ENCODE measurements around the gene DBF4B. TPM values are rescaled to one million over a fixed set of nuclear protein-coding genes. Genes with fewer than 3 reads are reported as not detected.

DBF4B gene
- total RNA-seq, 2 donors from 2014 or later = 31.1 to 44.9 TPM

GRCh38 chr17:44796731-44797130 lies 88.3 kb downstream of the DBF4B start:
- Histone ChIP-seq H3K27ac (ENCODE audit: low read depth, low read length) (no peak overlapping the region), H3K4me1 (ENCODE audit: control insufficient read depth, insufficient read depth, low read length) (no peaks in the 10 kb centered on the region), H3K36me3 (ENCODE audit: control insufficient read depth, insufficient read depth, low read length) (peaks cover 41% of the 10 kb centered on the region), H3K27me3 (ENCODE audit: control insufficient read depth, insufficient read depth, low read length, poor library complexity, severe bottlenecking) (no peaks in the 10 kb centered on the region), H3K9ac (ENCODE audit: extremely low read depth, low read length, poor library complexity, severe bottlenecking) (no peak overlapping the region), H3K9me3 (ENCODE audit: control insufficient read depth, low read length) (no peaks in the 10 kb centered on the region), H3K4me3 (ENCODE audit: low read length) (no peak overlapping the region)
- peaks cover 7% of the 10 kb centered on the region for H3K4me1 Mint-ChIP-seq
- peaks cover 30% of the 10 kb centered on the region for H3K36me3 Mint-ChIP-seq (ENCODE audit: low read depth)
- TF ChIP-seq CTCF (conservative IDR thresholded peaks at IDR 0.05) = no peak
- no peaks in the 10 kb centered on the region for H3K27me3 Mint-ChIP-seq (ENCODE audit: insufficient read depth)
- no peak for DNase-seq
- no peak overlapping the region for H3K4me3 Mint-ChIP-seq
- no peak overlapping the region for H3K27ac Mint-ChIP-seq
- WGBS, 2 experiments (ENCODE audit: insufficient coverage in 1 of 2, insufficient read length in 1 of 2) = 95% methylated on average over 8 of the region's 9 CpGs
- no peaks in the 10 kb centered on the region for H3K9me3 Mint-ChIP-seq

- no peak overlapping the region for H3K9ac ChIP-seq (ENCODE audit: extremely low read depth, low read length, poor library complexity, severe bottlenecking)
- Mint-ChIP-seq H3K4me3 (no peak overlapping the region), H3K27ac (peak overlapping the region; percentile 27), H3K4me1 (peaks cover 7% of the 10 kb centered on the region), H3K27me3 (ENCODE audit: insufficient read depth) (no peaks in the 10 kb centered on the region), H3K9me3 (no peaks in the 10 kb centered on the region), H3K36me3 (ENCODE audit: low read depth) (peaks cover 38% of the 10 kb centered on the region)
- H3K27ac ChIP-seq (ENCODE audit: low read depth, low read length) = peak overlapping the region; percentile 53
- H3K36me3 ChIP-seq (ENCODE audit: control insufficient read depth, insufficient read depth, low read length) = peaks cover 52% of the 10 kb centered on the region
- peak; percentile 55 for DNase-seq
- H3K4me3 ChIP-seq (ENCODE audit: low read length) = no peak overlapping the region
- H3K27me3 ChIP-seq (ENCODE audit: control insufficient read depth, insufficient read depth, low read length, poor library complexity, severe bottlenecking) = no peaks in the 10 kb centered on the region
- 89 to 93% methylated on average over 9 to 11 of the region's 11 CpGs for whole genome bisulfite sequencing, 2 experiments (ENCODE audit: insufficient coverage in 1 of 2, insufficient read length in 1 of 2)
- no peaks in the 10 kb centered on the region for H3K9me3 ChIP-seq (ENCODE audit: control insufficient read depth, low read length)
- no peaks in the 10 kb centered on the region for H3K4me1 ChIP-seq (ENCODE audit: control insufficient read depth, insufficient read depth, low read length)
- TF ChIP-seq CTCF (conservative IDR thresholded peaks at IDR 0.05) = no peak
Observed at GRCh38 chr17:44797802-44798201, 89.3 kb downstream of the DBF4B start.

- Mint-ChIP-seq H3K9me3 (no peaks in the 10 kb centered on the region), H3K4me1 (peaks cover 7% of the 10 kb centered on the region), H3K4me3 (no peak overlapping the region), H3K27ac (no peak overlapping the region), H3K27me3 (ENCODE audit: insufficient read depth) (no peaks in the 10 kb centered on the region), H3K36me3 (ENCODE audit: low read depth) (peaks cover 41% of the 10 kb centered on the region)
- no peak for DNase-seq
- no peak overlapping the region for H3K4me3 ChIP-seq (ENCODE audit: low read length)
- no peaks in the 10 kb centered on the region for H3K4me1 ChIP-seq (ENCODE audit: control insufficient read depth, insufficient read depth, low read length)
- TF ChIP-seq CTCF (conservative IDR thresholded peaks at IDR 0.05) = no peak
- WGBS, 2 experiments (ENCODE audit: insufficient coverage in 1 of 2, insufficient read length in 1 of 2) = 96 to 100% methylated on average over 1 to 2 of the region's 2 CpGs
- no peaks in the 10 kb centered on the region for H3K9me3 ChIP-seq (ENCODE audit: control insufficient read depth, low read length)
- H3K27me3 ChIP-seq (ENCODE audit: control insufficient read depth, insufficient read depth, low read length, poor library complexity, severe bottlenecking) = no peaks in the 10 kb centered on the region
- H3K36me3 ChIP-seq (ENCODE audit: control insufficient read depth, insufficient read depth, low read length) = peaks cover 57% of the 10 kb centered on the region
- H3K9ac ChIP-seq (ENCODE audit: extremely low read depth, low read length, poor library complexity, severe bottlenecking) = no peak overlapping the region
- no peak overlapping the region for H3K27ac ChIP-seq (ENCODE audit: low read depth, low read length)
Observed at GRCh38 chr17:44798356-44798755, 89.9 kb downstream of the DBF4B start.

Other genes with a start within 250 kb of the DBF4B start
- gene GPATCH8, start 205.3 kb upstream of the DBF4B start, total RNA-seq = 10 to 100 TPM; 49.9 to 55.2 TPM
- gene FZD2, start 151.2 kb upstream of the DBF4B start, total RNA-seq = 10 to 100 TPM; 20.6 to 21.9 TPM
- gene MEIOC, start 52.2 kb upstream of the DBF4B start, total RNA-seq = 1 to 10 TPM; 1.4 to 3.7 TPM
- 10 to 100 TPM; 35.7 to 38.1 TPM for gene CCDC43, start 18.9 kb upstream of the DBF4B start, total RNA-seq
- 1 to 10 TPM; 1.9 to 3.5 TPM for gene ADAM11, start 50.3 kb downstream of the DBF4B start, total RNA-seq
- gene GJC1, start 121.6 kb downstream of the DBF4B start, total RNA-seq = 100 to 1,000 TPM in 1 of 2 donors, 10 to 100 TPM in 1; 81.9 to 108 TPM
- gene HIGD1B, start 139.2 kb downstream of the DBF4B start, total RNA-seq = not detected
- gene EFTUD2, start 190.8 kb downstream of the DBF4B start, total RNA-seq = 100 to 1,000 TPM; 145 to 171 TPM
- gene GFAP, start 206.8 kb downstream of the DBF4B start, total RNA-seq = under 1 TPM in 1 of 2 donors, not detected in 1; 0.35 TPM
- gene KIF18B, start 239.1 kb downstream of the DBF4B start, total RNA-seq = 10 to 100 TPM; 43.5 to 64.7 TPM

Measured in endodermal cell (in vitro differentiated cells).